Endothelial cell of umbilical vein (primary cell): ENCODE measurements around the gene MYOCD. TPM values are rescaled to one million over a fixed set of nuclear protein-coding genes. Genes with fewer than 3 reads are reported as not detected.

Source experiments
- BruUV-seq: library from RNA; stranded (reverse); fragments of 400-500 nt; replicated peaks from 2 replicates; lab custom pipeline; 2021; lab: Mats Ljungman, UMichigan
- CTCF ChIA-PET: fragments of 300-600, 350-600 bp; sonication (Branson Sonifier 250); formaldehyde crosslinking; loops from one replicate; lab custom pipeline; 2021; ENCODE audit warnings: antibody characterized with exemption, inconsistent platforms; lab: Charles Lee
- POLR2A ChIA-PET: fragments of 300-600, 350-600 bp; sonication (Branson Sonifier 250); formaldehyde crosslinking; loops from one replicate; lab custom pipeline; 2021; ENCODE audit warnings: antibody characterized with exemption, inconsistent platforms; lab: Charles Lee
- DNase-seq: peaks from one replicate; pipeline ENCODE4 v3.0.0-alpha.2; 2011; ENCODE audit warnings: low read depth, low spot score
- FAIRE-seq: peaks from 2 replicates; lab custom pipeline; 2011; peaks lifted over from hg19 to GRCh38; lab: Jason Lieb, UNC
- H2AFZ ChIP-seq: 2 replicates; pipeline ENCODE4 v1.6.0; 2012; ENCODE audit warnings: low read depth, low read length, control low read depth, inconsistent platforms
- H3K27ac ChIP-seq: 2 replicates; pipeline ENCODE4 v1.5.1; 2011; ENCODE audit warnings: low read depth, mild to moderate bottlenecking, control low read depth, low read length, moderate library complexity; ENCODE audit not compliant: insufficient read depth
- H3K27me3 ChIP-seq, 2 experiments: 2 replicates each; pipeline versions ENCODE4 v1.6.0 to v1.6.1; 2011; ENCODE audit warnings: low read length in 2 of 2, mixed read lengths in 1 of 2; ENCODE audit not compliant: control insufficient read depth in 2 of 2, insufficient read depth in 2 of 2
- H3K36me3 ChIP-seq, 2 experiments: 2 replicates in 1 of 2; 3 replicates in 1 of 2; pipeline ENCODE4 v1.5.1; 2011; ENCODE audit warnings: low read length in 2 of 2, mild to moderate bottlenecking in 1 of 2, moderate library complexity in 1 of 2; ENCODE audit not compliant: control insufficient read depth in 2 of 2, insufficient read depth in 2 of 2; ENCODE audit errors: extremely low read depth in 1 of 2
- H3K4me1 ChIP-seq: 3 replicates; pipeline ENCODE4 v1.5.1; 2011; ENCODE audit warnings: mild to moderate bottlenecking, low read length; ENCODE audit not compliant: control insufficient read depth, insufficient read depth; ENCODE audit errors: extremely low read depth
- H3K4me2 ChIP-seq: 2 replicates; pipeline ENCODE4 v1.6.1; 2011; ENCODE audit warnings: low read length, control low read depth, mixed read lengths; ENCODE audit not compliant: insufficient read depth
- H3K4me3 ChIP-seq, 3 experiments: fragments of 200-600 bp in 1 of 3; sonication (generic), shearing (Covaris generic) in 1 of 3; replicated peaks in 1 of 3; 2 replicates each; pipeline ENCODE4 v1.5.1; 2011 to 2016; ENCODE audit warnings: control low read depth in 3 of 3, low read length in 3 of 3, mild to moderate bottlenecking in 2 of 3, inconsistent platforms in 1 of 3, low read depth in 1 of 3, moderate library complexity in 1 of 3; ENCODE audit not compliant: insufficient read depth in 1 of 3
- H3K79me2 ChIP-seq: 2 replicates; pipeline ENCODE4 v1.6.0; 2012; ENCODE audit warnings: low read length, inconsistent platforms; ENCODE audit not compliant: control insufficient read depth, insufficient read depth
- H3K9ac ChIP-seq: replicated peaks from 2 replicates; pipeline ENCODE3; 2011; ENCODE audit warnings: low read length, control low read depth; ENCODE audit not compliant: insufficient read depth; ENCODE audit errors: extremely low read depth
- H3K9me1 ChIP-seq: replicated peaks from 3 replicates; pipeline ENCODE4 v1.6.0; 2011; ENCODE audit warnings: mild to moderate bottlenecking, low read length; ENCODE audit not compliant: control insufficient read depth, insufficient read depth; ENCODE audit errors: extremely low read depth
- H3K9me3 ChIP-seq: replicated peaks from 2 replicates; pipeline ENCODE4 v1.5.1; 2012; ENCODE audit warnings: low read length, inconsistent platforms; ENCODE audit not compliant: control insufficient read depth, insufficient read depth
- H4K20me1 ChIP-seq: replicated peaks from 2 replicates; pipeline ENCODE3; 2011; ENCODE audit warnings: mild to moderate bottlenecking, low read length; ENCODE audit not compliant: control insufficient read depth, insufficient read depth; ENCODE audit errors: extremely low read depth
- CTCF ChIP-seq, 2 donors: IDR thresholded peaks; 1 replicate in 1 of 2; 2 replicates in 1 of 2; pipeline ENCODE4 v1.5.1; 2011; ENCODE audit warnings: low read length in 2 of 2, mild to moderate bottlenecking in 2 of 2, moderate library complexity in 2 of 2, control low read depth in 1 of 2, inconsistent platforms in 1 of 2, low read depth in 1 of 2; ENCODE audit not compliant: insufficient read depth in 1 of 2; ENCODE audit errors: extremely low read depth in 1 of 2
- EZH2 ChIP-seq: IDR thresholded peaks from 2 replicates; pipeline ENCODE4 v1.6.1; 2012; ENCODE audit warnings: borderline replicate concordance, low read depth, mild to moderate bottlenecking, moderate library complexity, low read length, inconsistent platforms; ENCODE audit not compliant: severe bottlenecking
- FOS ChIP-seq: IDR thresholded peaks from 2 replicates; pipeline ENCODE4 v1.6.1; 2011; ENCODE audit warnings: mild to moderate bottlenecking, low read length, moderate library complexity, borderline replicate concordance; ENCODE audit not compliant: insufficient read depth
- GATA2 ChIP-seq: IDR thresholded peaks from 2 replicates; pipeline ENCODE4 v1.7.0; 2011; ENCODE audit warnings: low read depth, mild to moderate bottlenecking, moderate library complexity, mixed read lengths, low read length; ENCODE audit not compliant: insufficient read length, insufficient read depth
- JUN ChIP-seq: IDR thresholded peaks from 2 replicates; pipeline ENCODE4 v1.6.1; 2011; ENCODE audit warnings: borderline replicate concordance, low read depth; ENCODE audit not compliant: insufficient read length, insufficient read depth
- MAX ChIP-seq: IDR thresholded peaks from 2 replicates; pipeline ENCODE4 v1.6.1; 2011; ENCODE audit not compliant: insufficient read depth, insufficient read length
- MYC ChIP-seq: IDR thresholded peaks from one replicate; pipeline ENCODE4 v1.6.1; 2011; ENCODE audit warnings: mild to moderate bottlenecking, low read depth, low read length
- POLR2A ChIP-seq: IDR thresholded peaks from 2 replicates; pipeline ENCODE4 v1.6.1; 2012; ENCODE audit warnings: low read depth, mild to moderate bottlenecking, control low read depth, low read length
- POLR2AphosphoS5 ChIP-seq: IDR thresholded peaks from 2 replicates; pipeline ENCODE4 v1.6.1; 2012; ENCODE audit warnings: low read depth, mild to moderate bottlenecking, control low read depth, low read length, moderate library complexity; ENCODE audit not compliant: insufficient read depth
- dilution Hi-C: fragments of 300-500 bp; cut with MboI; formaldehyde crosslinking; loops from one replicate; pipeline ENCODE4 v1.15.0; 2019; ENCODE audit warnings: low sequenced_read_pairs; ENCODE audit not compliant: extremely low pct_ligation_motif_present
- intact Hi-C: fragments of 100-400 bp; cut with micrococcal nuclease; formaldehyde crosslinking; loops from one replicate; pipeline ENCODE4 v1.10.0; 2022
- polyA plus RNA-seq, 4 experiments: library from polyadenylated mRNA; depleted of rRNA in 3 of 4; stranded (reverse) in 3 of 4; unstranded in 1 of 4; fragments of >200 nt; gene quantifications; 2 replicates each; pipeline versions ENCODE4 v1.2.1 to v1.2.3, GENCODE V29; 2011 to 2012; ENCODE audit warnings: missing spikeins in 1 of 4
- total RNA-seq: library from RNA; stranded (reverse); gene quantifications from 2 replicates; pipeline ENCODE4 v1.2.3, GENCODE V29; 2021

MYOCD gene
- total and polyA plus RNA-seq, 2 donors (not counting 3 experiments of a cell fraction or from before 2014, with no cell fraction given) = not detected

DNA sequence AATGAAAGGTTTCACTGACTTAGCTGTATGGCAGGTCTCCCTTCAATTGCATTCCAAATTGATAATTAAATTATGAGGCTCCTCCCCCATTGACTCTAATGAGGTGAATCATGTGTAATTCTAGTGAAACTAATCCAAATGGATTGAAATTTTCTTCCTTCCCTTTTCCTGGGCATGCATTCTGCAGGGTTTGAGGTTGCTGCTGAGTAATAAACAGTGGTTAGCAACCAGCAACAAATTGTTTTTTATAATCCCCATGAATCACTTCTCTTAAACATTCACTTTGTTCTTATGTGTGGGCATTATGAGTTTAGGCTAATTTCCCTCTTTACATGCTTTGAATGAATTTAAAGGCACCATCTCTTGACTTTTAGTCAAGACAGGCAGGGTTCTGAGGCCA lies 43.4 kb downstream of the MYOCD start:
- FAIRE-seq = no peak
- no peak overlapping the region for H3K9ac ChIP-seq
- H3K27ac ChIP-seq = no peak overlapping the region
- ChIA-PET CTCF (no interaction called here), POLR2A (no interaction called here)
- H3K4me1 ChIP-seq = no peaks in the 10 kb centered on the region
- intact Hi-C loops = no loop called here
- dilution Hi-C loops = no loop called here
- TF ChIP-seq MYC (no peak), JUN (no peak), POLR2AphosphoS5 (no peak), MAX (no peak), CTCF (IDR thresholded peaks at IDR 0.05; ENCODE audit: extremely low read depth in 1 of 2, insufficient read depth in 1 of 2, low read depth in 1 of 2, low read length in 2 of 2) (no peak), FOS (no peak), EZH2 (no peak), POLR2A (no peak), GATA2 (no peak)
- H3K4me3 ChIP-seq = no peak overlapping the region
- H3K36me3 ChIP-seq = no peaks in the 10 kb centered on the region
- H3K9me1 ChIP-seq = no peaks in the 10 kb centered on the region
- H3K4me2 ChIP-seq = no peak overlapping the region
- no peaks in the 10 kb centered on the region for H3K9me3 ChIP-seq
- H2AFZ ChIP-seq = no peak overlapping the region
- H4K20me1 ChIP-seq = no peaks in the 10 kb centered on the region
- no peak for DNase-seq
- no TSS peak for BruUV-seq
- H3K79me2 ChIP-seq = no peaks in the 10 kb centered on the region
- no peaks in the 10 kb centered on the region for H3K27me3 ChIP-seq
